NOMO-1 (cell line): ENCODE measurements around the gene ZNF816.
"Not testable (repeated sequence)": the region's sequence is repeated elsewhere in the genome, so short reads cannot be mapped to it uniquely, and the experiment has no call there.

Experiments
- DNase-seq, 2 experiments: peaks; one replicate each; lab custom pipeline; 2025; ENCODE audit not compliant: unreplicated experiment in 2 of 2; lab: John Stamatoyannopoulos, UW

ZNF816 gene

GRCh38 chr19:52962394-52963246, at the start of gene ZNF816:
TSS of gene ZNF816 (minus strand) at chr19:52962881. CDS start at chr19:52956089, 6,792 bp downstream.
- peak; percentile 92 to 97 for DNase-seq

GRCh38 chr19:53012006-53012405, 49.3 kb upstream of the ZNF816 start:
- no peak for DNase-seq

GRCh38 chr19:53010494-53010893, 47.8 kb upstream of the ZNF816 start:
- DNase-seq, result no peak

GRCh38 chr19:53008061-53008778, 45.5 kb upstream of the ZNF816 start:
- DNase-seq, result no peak

GRCh38 chr19:53007606-53008005, 44.9 kb upstream of the ZNF816 start:
- no peak for DNase-seq

GRCh38 chr19:53007200-53007599, 44.5 kb upstream of the ZNF816 start:
- DNase-seq, result no peak

- no peak for DNase-seq
Observed at GRCh38 chr19:53004242-53004641, 41.6 kb upstream of the ZNF816 start.

GRCh38 chr19:53002479-53002878, 39.8 kb upstream of the ZNF816 start:
- no peak for DNase-seq

- no peak for DNase-seq
Observed at GRCh38 chr19:52997975-52998374, 35.3 kb upstream of the ZNF816 start.

GRCh38 chr19:52995711-52996110, 33.0 kb upstream of the ZNF816 start:
- no peak for DNase-seq

- DNase-seq, result no peak
Observed at GRCh38 chr19:52993342-52994178, 30.9 kb upstream of the ZNF816 start.

GRCh38 chr19:52992109-52993004, 29.7 kb upstream of the ZNF816 start:
- DNase-seq, result no peak

GRCh38 chr19:52991484-52991883, 28.8 kb upstream of the ZNF816 start:
- no peak for DNase-seq

- no peak for DNase-seq
Observed at GRCh38 chr19:52990759-52991418, 28.2 kb upstream of the ZNF816 start.

GRCh38 chr19:52988506-52988905, 25.8 kb upstream of the ZNF816 start:
- DNase-seq, result no peak

- no peak for DNase-seq
Observed at GRCh38 chr19:52987221-52987620, 24.5 kb upstream of the ZNF816 start.

GRCh38 chr19:52983167-52983566, 20.5 kb upstream of the ZNF816 start:
- DNase-seq, result not testable (repeated sequence)

- no peak for DNase-seq
Observed at GRCh38 chr19:52981329-52981728, 18.6 kb upstream of the ZNF816 start.

- no peak for DNase-seq
Observed at GRCh38 chr19:52967772-52968171, 5.1 kb upstream of the ZNF816 start.

GRCh38 chr19:52963247-52963618, 552 bp upstream of the ZNF816 start:
- no peak for DNase-seq
